ENCODE data around the gene S100A7. TPM values are rescaled to one million over a fixed set of nuclear protein-coding genes. Genes with fewer than 3 reads are reported as not detected.

S100A7 gene
- total and polyA plus RNA-seq, 9 donors: 0.97 TPM; not detected in 8

- WGBS, 3 donors: 17 to 26% (median 17%) methylated on average over 4 of the region's 4 CpGs
- H3K27ac ChIP-seq: no peak overlapping the region
- DNase-seq: peak in 1 of 5 donors; percentile 37
- TF ChIP-seq CTCF (IDR thresholded peaks at IDR 0.05): no peak
- no peak for TF ChIP-seq EP300 (IDR thresholded peaks at IDR 0.05)
- TF ChIP-seq POLR2A (IDR thresholded peaks at IDR 0.05): no peak
- no peaks in the 10 kb centered on the region for H3K36me3 ChIP-seq
- H3K27me3 ChIP-seq: no peaks in the 10 kb centered on the region
- intact Hi-C loops (cut with DNase I): no loop called here
- H3K9me3 ChIP-seq: no peaks in the 10 kb centered on the region
- no peaks in the 10 kb centered on the region for H3K4me1 ChIP-seq (ENCODE audit: insufficient read depth)
- H3K4me3 ChIP-seq: no peak overlapping the region
Observed at GRCh38 chr1:153488731-153489130, 28.3 kb upstream of the S100A7 start.

- DNase-seq: no peak
- 93 to 98% (median 96%) methylated on average over 2 of the region's 2 CpGs for WGBS, 3 donors
- Histone ChIP-seq H3K4me3 (no peak overlapping the region), H3K27ac (no peak overlapping the region), H3K4me1 (ENCODE audit: insufficient read depth) (no peaks in the 10 kb centered on the region), H3K27me3 (no peaks in the 10 kb centered on the region), H3K9me3 (no peaks in the 10 kb centered on the region), H3K36me3 (no peaks in the 10 kb centered on the region)
- intact Hi-C loops (cut with DNase I): no loop called here
- TF ChIP-seq EP300 (IDR thresholded peaks at IDR 0.05) (no peak), POLR2A (IDR thresholded peaks at IDR 0.05) (no peak), CTCF (IDR thresholded peaks at IDR 0.05) (no peak)
Observed at GRCh38 chr1:153487707-153488106, 27.3 kb upstream of the S100A7 start.

GRCh38 chr1:153485863-153486262 is 25.4 kb upstream of the S100A7 start:
- H3K36me3 ChIP-seq: no peaks in the 10 kb centered on the region
- intact Hi-C loops (cut with DNase I): no loop called here
- DNase-seq: no peak
- peaks cover under 1% of the 10 kb centered on the region for H3K4me1 ChIP-seq (ENCODE audit: insufficient read depth)
- no peak overlapping the region for H3K27ac ChIP-seq
- TF ChIP-seq POLR2A (IDR thresholded peaks at IDR 0.05): no peak
- TF ChIP-seq EP300 (IDR thresholded peaks at IDR 0.05): no peak
- no peak for TF ChIP-seq CTCF (IDR thresholded peaks at IDR 0.05)
- H3K4me3 ChIP-seq: no peak overlapping the region
- no peaks in the 10 kb centered on the region for H3K27me3 ChIP-seq
- 69 to 80% (median 70%) methylated on average over 2 of the region's 2 CpGs for WGBS, 3 donors
- H3K9me3 ChIP-seq: no peaks in the 10 kb centered on the region

- no peaks in the 10 kb centered on the region for H3K36me3 ChIP-seq
- no peak for DNase-seq
- TF ChIP-seq EP300 (IDR thresholded peaks at IDR 0.05): no peak
- H3K9me3 ChIP-seq: no peaks in the 10 kb centered on the region
- H3K27ac ChIP-seq: no peak overlapping the region
- H3K4me3 ChIP-seq: no peak overlapping the region
- no peaks in the 10 kb centered on the region for H3K27me3 ChIP-seq
- H3K4me1 ChIP-seq (ENCODE audit: insufficient read depth): peaks cover 1% of the 10 kb centered on the region
- intact Hi-C loops (cut with DNase I): no loop called here
- WGBS, 3 donors: 67 to 69% (median 68%) methylated on average over 6 of the region's 6 CpGs
Observed at GRCh38 chr1:153483776-153484175, 23.3 kb upstream of the S100A7 start.

GRCh38 chr1:153481124-153481523 is 20.7 kb upstream of the S100A7 start:
- WGBS, 3 donors: 5 to 12% (median 5%) methylated on average over 2 of the region's 2 CpGs
- TF ChIP-seq CTCF (IDR thresholded peaks at IDR 0.05): no peak
- no peak for DNase-seq
- Histone ChIP-seq H3K27me3 (no peaks in the 10 kb centered on the region), H3K27ac (no peak overlapping the region), H3K4me1 (ENCODE audit: insufficient read depth) (peaks cover 1% of the 10 kb centered on the region), H3K4me3 (no peak overlapping the region), H3K9me3 (no peaks in the 10 kb centered on the region), H3K36me3 (no peaks in the 10 kb centered on the region)
- intact Hi-C loops (cut with DNase I): no loop called here

All from ovary (tissue), 9 donors.